Endothelial cell of umbilical vein (primary cell): ENCODE measurements around the gene PTX3.

ENCODE experiments used
- EZH2 ChIP-seq: IDR thresholded peaks from 2 replicates; pipeline ENCODE4 v1.6.1; 2012; ENCODE audit warnings: borderline replicate concordance, low read depth, mild to moderate bottlenecking, moderate library complexity, low read length, inconsistent platforms; ENCODE audit not compliant: severe bottlenecking
- FOS ChIP-seq: IDR thresholded peaks from 2 replicates; pipeline ENCODE4 v1.6.1; 2011; ENCODE audit warnings: mild to moderate bottlenecking, low read length, moderate library complexity, borderline replicate concordance; ENCODE audit not compliant: insufficient read depth
- GATA2 ChIP-seq: IDR thresholded peaks from 2 replicates; pipeline ENCODE4 v1.7.0; 2011; ENCODE audit warnings: low read depth, mild to moderate bottlenecking, moderate library complexity, mixed read lengths, low read length; ENCODE audit not compliant: insufficient read length, insufficient read depth
- POLR2A ChIP-seq: IDR thresholded peaks from 2 replicates; pipeline ENCODE4 v1.6.1; 2012; ENCODE audit warnings: low read depth, mild to moderate bottlenecking, control low read depth, low read length
- POLR2AphosphoS5 ChIP-seq: IDR thresholded peaks from 2 replicates; pipeline ENCODE4 v1.6.1; 2012; ENCODE audit warnings: low read depth, mild to moderate bottlenecking, control low read depth, low read length, moderate library complexity; ENCODE audit not compliant: insufficient read depth
- TF ChIP-seq, protein P1 (sequence below), 2 donors: IDR thresholded peaks; 1 replicate in 1 of 2; 2 replicates in 1 of 2; pipeline ENCODE4 v1.5.1; 2011; ENCODE audit warnings: low read length in 2 of 2, mild to moderate bottlenecking in 2 of 2, moderate library complexity in 2 of 2, control low read depth in 1 of 2, inconsistent platforms in 1 of 2, low read depth in 1 of 2; ENCODE audit not compliant: insufficient read depth in 1 of 2; ENCODE audit errors: extremely low read depth in 1 of 2
- TF ChIP-seq, protein P2 (sequence below): IDR thresholded peaks from 2 replicates; pipeline ENCODE4 v1.6.1; 2011; ENCODE audit not compliant: insufficient read depth, insufficient read length

DNA sequence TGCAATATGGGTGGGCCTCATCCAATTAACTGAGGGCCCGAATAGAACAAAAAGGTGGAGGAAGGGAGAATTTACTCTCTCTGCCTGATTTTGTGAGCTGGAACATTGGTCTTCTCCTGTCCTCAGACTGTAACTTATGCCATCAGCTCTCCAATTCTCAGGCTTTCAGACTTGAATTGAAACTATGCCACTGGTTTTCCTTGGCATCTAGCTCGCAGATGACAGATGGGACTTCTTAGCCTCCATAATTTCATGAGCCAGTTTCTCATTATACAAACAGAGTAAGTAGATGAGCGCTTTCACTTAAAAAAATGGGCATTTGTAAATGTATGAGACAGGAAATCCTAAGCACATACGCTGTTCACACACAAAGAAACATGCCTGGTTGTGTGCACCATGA lies 8.7 kb upstream of the PTX3 start:
- TF ChIP-seq, protein P1, sequence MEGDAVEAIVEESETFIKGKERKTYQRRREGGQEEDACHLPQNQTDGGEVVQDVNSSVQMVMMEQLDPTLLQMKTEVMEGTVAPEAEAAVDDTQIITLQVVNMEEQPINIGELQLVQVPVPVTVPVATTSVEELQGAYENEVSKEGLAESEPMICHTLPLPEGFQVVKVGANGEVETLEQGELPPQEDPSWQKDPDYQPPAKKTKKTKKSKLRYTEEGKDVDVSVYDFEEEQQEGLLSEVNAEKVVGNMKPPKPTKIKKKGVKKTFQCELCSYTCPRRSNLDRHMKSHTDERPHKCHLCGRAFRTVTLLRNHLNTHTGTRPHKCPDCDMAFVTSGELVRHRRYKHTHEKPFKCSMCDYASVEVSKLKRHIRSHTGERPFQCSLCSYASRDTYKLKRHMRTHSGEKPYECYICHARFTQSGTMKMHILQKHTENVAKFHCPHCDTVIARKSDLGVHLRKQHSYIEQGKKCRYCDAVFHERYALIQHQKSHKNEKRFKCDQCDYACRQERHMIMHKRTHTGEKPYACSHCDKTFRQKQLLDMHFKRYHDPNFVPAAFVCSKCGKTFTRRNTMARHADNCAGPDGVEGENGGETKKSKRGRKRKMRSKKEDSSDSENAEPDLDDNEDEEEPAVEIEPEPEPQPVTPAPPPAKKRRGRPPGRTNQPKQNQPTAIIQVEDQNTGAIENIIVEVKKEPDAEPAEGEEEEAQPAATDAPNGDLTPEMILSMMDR (IDR thresholded peaks at IDR 0.05; ENCODE audit: extremely low read depth in 1 of 2, insufficient read depth in 1 of 2, low read depth in 1 of 2, low read length in 2 of 2): no peak
- TF ChIP-seq EZH2: no peak
- TF ChIP-seq POLR2A: no peak
- no peak for TF ChIP-seq GATA2
- TF ChIP-seq, protein P2, sequence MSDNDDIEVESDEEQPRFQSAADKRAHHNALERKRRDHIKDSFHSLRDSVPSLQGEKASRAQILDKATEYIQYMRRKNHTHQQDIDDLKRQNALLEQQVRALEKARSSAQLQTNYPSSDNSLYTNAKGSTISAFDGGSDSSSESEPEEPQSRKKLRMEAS: no peak
- no peak for TF ChIP-seq POLR2AphosphoS5
- TF ChIP-seq FOS: no peak
